Liver (tissue), 9 donors: Measurements from ENCODE around the gene MLN. TPM values are rescaled to one million over a fixed set of nuclear protein-coding genes. Genes with fewer than 3 reads are reported as not detected.

Source experiments
- DNase-seq: peaks from one replicate; pipeline ENCODE4 v3.0.0-alpha.2; 2017; ENCODE audit warnings: low spot score
- H3K27ac ChIP-seq, 2 donors: one replicate each; pipeline ENCODE4 v1.7.0; 2013; ENCODE audit warnings: inconsistent platforms in 2 of 2, low read length in 2 of 2, control low read depth in 1 of 2, low read depth in 1 of 2, mild to moderate bottlenecking in 1 of 2
- H3K27me3 ChIP-seq, 4 donors: one replicate each; pipeline versions ENCODE4 v1.6.1 to v1.7.0; 2013; ENCODE audit warnings: low read length in 3 of 4, inconsistent platforms in 1 of 4, mild to moderate bottlenecking in 1 of 4, moderate library complexity in 1 of 4; ENCODE audit not compliant: control insufficient read depth in 4 of 4, insufficient read depth in 4 of 4
- H3K36me3 ChIP-seq, 4 donors: one replicate each; pipeline versions ENCODE4 v1.6.1 to v1.7.0; 2013; ENCODE audit warnings: low read length in 3 of 4, mild to moderate bottlenecking in 3 of 4, low read depth in 1 of 4, moderate library complexity in 1 of 4; ENCODE audit not compliant: control insufficient read depth in 4 of 4, insufficient read depth in 3 of 4
- H3K4me1 ChIP-seq, 4 donors: one replicate each; pipeline versions ENCODE4 v1.6.1 to v1.7.0; 2013; ENCODE audit warnings: low read length in 3 of 4, mild to moderate bottlenecking in 3 of 4, moderate library complexity in 1 of 4; ENCODE audit not compliant: control insufficient read depth in 4 of 4, insufficient read depth in 4 of 4
- H3K4me3 ChIP-seq, 3 donors: one replicate each; pipeline versions ENCODE4 v1.6.1 to v1.7.0; 2013; ENCODE audit warnings: low read length in 3 of 3, control low read depth in 1 of 3, low read depth in 1 of 3, mild to moderate bottlenecking in 1 of 3
- H3K9ac ChIP-seq, 2 donors: one replicate each; pipeline ENCODE4 v1.7.0; 2013; ENCODE audit warnings: low read length in 2 of 2, mild to moderate bottlenecking in 2 of 2, moderate library complexity in 2 of 2, control low read depth in 1 of 2, low read depth in 1 of 2
- H3K9me3 ChIP-seq, 4 donors: one replicate each; pipeline versions ENCODE4 v1.6.1 to v1.7.0; 2013; ENCODE audit warnings: low read length in 3 of 4; ENCODE audit not compliant: control insufficient read depth in 4 of 4
- FOXA1 ChIP-seq: IDR thresholded peaks from 2 replicates; pipeline ENCODE4 v1.6.1; 2016; ENCODE audit warnings: antibody characterized with exemption
- FOXA2 ChIP-seq: IDR thresholded peaks from 2 replicates; pipeline ENCODE4 v1.6.1; 2016; ENCODE audit warnings: antibody characterized with exemption
- GABPA ChIP-seq, 2 donors: IDR thresholded peaks in 1 of 2; conservative IDR thresholded peaks in 1 of 2; 2 replicates each; pipeline ENCODE4 v1.6.1; 2016; ENCODE audit warnings: antibody characterized with exemption in 2 of 2, mild to moderate bottlenecking in 1 of 2, moderate library complexity in 1 of 2
- HNF4G ChIP-seq: IDR thresholded peaks from 2 replicates; pipeline ENCODE4 v1.6.1; 2016; ENCODE audit warnings: antibody characterized with exemption
- JUND ChIP-seq, 2 donors: IDR thresholded peaks; 2 replicates each; pipeline ENCODE4 v1.6.1; 2016; ENCODE audit warnings: antibody characterized with exemption in 2 of 2
- MAX ChIP-seq: IDR thresholded peaks from 2 replicates; pipeline ENCODE4 v1.6.1; 2016; ENCODE audit warnings: antibody characterized with exemption
- NR2F2 ChIP-seq: IDR thresholded peaks from 2 replicates; pipeline ENCODE4 v1.6.1; 2016; ENCODE audit warnings: antibody characterized with exemption
- RAD21 ChIP-seq, 2 donors: IDR thresholded peaks; 2 replicates each; pipeline ENCODE4 v1.6.1; 2016; ENCODE audit warnings: antibody characterized with exemption in 2 of 2, mild to moderate bottlenecking in 2 of 2
- REST ChIP-seq: IDR thresholded peaks from 2 replicates; pipeline ENCODE4 v1.6.1; 2016; ENCODE audit warnings: antibody characterized with exemption, mild to moderate bottlenecking
- RXRA ChIP-seq, 2 donors: IDR thresholded peaks; 2 replicates each; pipeline ENCODE4 v1.6.1; 2017 to 2018; ENCODE audit warnings: antibody characterized with exemption in 2 of 2, mild to moderate bottlenecking in 1 of 2
- SP1 ChIP-seq: IDR thresholded peaks from 2 replicates; pipeline ENCODE4 v1.6.1; 2018; ENCODE audit warnings: antibody characterized with exemption, mild to moderate bottlenecking
- TAF1 ChIP-seq: conservative IDR thresholded peaks from 2 replicates; pipeline ENCODE4 v1.6.1; 2016; ENCODE audit warnings: antibody characterized with exemption, mild to moderate bottlenecking
- YY1 ChIP-seq: IDR thresholded peaks from 2 replicates; pipeline ENCODE4 v1.6.1; 2016; ENCODE audit warnings: antibody characterized with exemption, mild to moderate bottlenecking
- WGBS: extraction: QIAGEN DNeasy Blood & Tissue Kit; methylation state at CpG from one replicate; pipeline ENCODE4 v1.1.7; 2013; 5-methylcytosine and 5-hydroxymethylcytosine counted together
- polyA plus RNA-seq, 2 donors: library from polyadenylated mRNA; stranded (reverse) in 1 of 2; unstranded in 1 of 2; fragments of 200-250 nt in 1 of 2; fragments of >200 nt in 1 of 2; fragmentation: Nextera tagmentation in 1 of 2; extraction: Ambion mirVana in 1 of 2; gene quantifications; one replicate each; pipeline versions ENCODE4 v1.2.1 to v1.2.3, GENCODE V29; 2013 to 2015
- total RNA-seq, 2 donors: library from RNA; depleted of rRNA; stranded (reverse); fragments of >200 nt; gene quantifications; one replicate each; pipeline ENCODE4 v1.2.3, GENCODE V29; 2014
- TF ChIP-seq, protein P1 (sequence below): IDR thresholded peaks from 2 replicates; pipeline ENCODE4 v1.6.1; 2016; ENCODE audit warnings: antibody characterized with exemption
- TF ChIP-seq, protein P2 (sequence below): fragments of 150-350 bp; IDR thresholded peaks from 2 replicates; pipeline ENCODE4 v1.5.1; 2017; ENCODE audit warnings: improper control_type of control experiment, low read depth, low read length; ENCODE audit not compliant: missing input control
- TF ChIP-seq, protein P3 (sequence below): IDR thresholded peaks from 2 replicates; pipeline ENCODE4 v1.6.1; 2016; ENCODE audit warnings: antibody characterized with exemption
- donor health status: healthy.
- donor health status: healthy.
- donor health status: healthy.
- donor health status: healthy.
- donor health status: healthy.

The MLN gene
- total and polyA plus RNA-seq, 4 donors: not detected

DNA sequence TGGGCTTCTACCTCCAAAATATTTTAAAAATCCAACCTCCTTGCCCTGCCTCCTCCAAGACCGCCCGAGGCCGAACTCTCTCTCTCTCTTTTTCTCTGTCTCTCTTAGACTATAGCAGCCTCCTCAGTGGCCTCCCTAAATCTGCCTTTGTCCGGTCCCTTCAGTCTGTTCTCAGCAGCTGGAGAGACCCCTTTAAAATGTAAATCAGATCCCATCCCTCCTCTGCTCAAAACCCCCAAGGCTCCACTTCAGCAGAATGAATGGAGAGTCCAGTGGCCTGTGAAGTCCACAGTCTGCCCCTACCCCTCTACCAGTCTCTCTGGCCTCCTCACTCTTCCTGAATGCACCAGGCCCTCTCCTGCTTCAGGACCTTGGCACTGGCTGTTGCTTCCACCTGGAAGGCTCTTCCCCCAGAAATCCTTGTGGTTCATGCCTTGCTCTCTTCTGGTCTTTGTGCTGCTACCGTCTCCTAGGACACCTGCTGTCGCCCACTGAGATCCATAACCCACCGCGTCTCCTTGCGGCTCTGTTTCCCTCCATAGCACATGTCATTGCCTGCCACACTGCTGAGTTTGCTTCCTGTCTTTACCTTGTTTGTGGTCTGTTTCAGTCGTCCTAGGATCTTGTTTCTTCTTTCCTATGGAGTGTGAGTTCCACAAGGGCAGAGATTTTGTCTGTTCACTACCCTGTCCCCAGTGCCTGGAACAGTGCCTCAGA is 6.0 kb downstream of the MLN start:
- Histone ChIP-seq H3K27ac (no peak overlapping the region), H3K4me3 (no peak overlapping the region), H3K27me3 (no peaks in the 10 kb centered on the region), H3K9ac (no peak overlapping the region), H3K9me3 (no peaks in the 10 kb centered on the region), H3K36me3 (no peaks in the 10 kb centered on the region), H3K4me1 (no peaks in the 10 kb centered on the region)
- DNase-seq: no peak
- TF ChIP-seq TAF1 (no peak), NR2F2 (no peak), GABPA (IDR thresholded peaks at IDR 0.05 in 1 of 2, conservative IDR thresholded peaks at IDR 0.05 in 1 of 2) (no peak), MAX (no peak), JUND (IDR thresholded peaks at IDR 0.05) (no peak), REST (no peak)
- WGBS: 77% methylated on average over 10 of the region's 10 CpGs

DNA sequence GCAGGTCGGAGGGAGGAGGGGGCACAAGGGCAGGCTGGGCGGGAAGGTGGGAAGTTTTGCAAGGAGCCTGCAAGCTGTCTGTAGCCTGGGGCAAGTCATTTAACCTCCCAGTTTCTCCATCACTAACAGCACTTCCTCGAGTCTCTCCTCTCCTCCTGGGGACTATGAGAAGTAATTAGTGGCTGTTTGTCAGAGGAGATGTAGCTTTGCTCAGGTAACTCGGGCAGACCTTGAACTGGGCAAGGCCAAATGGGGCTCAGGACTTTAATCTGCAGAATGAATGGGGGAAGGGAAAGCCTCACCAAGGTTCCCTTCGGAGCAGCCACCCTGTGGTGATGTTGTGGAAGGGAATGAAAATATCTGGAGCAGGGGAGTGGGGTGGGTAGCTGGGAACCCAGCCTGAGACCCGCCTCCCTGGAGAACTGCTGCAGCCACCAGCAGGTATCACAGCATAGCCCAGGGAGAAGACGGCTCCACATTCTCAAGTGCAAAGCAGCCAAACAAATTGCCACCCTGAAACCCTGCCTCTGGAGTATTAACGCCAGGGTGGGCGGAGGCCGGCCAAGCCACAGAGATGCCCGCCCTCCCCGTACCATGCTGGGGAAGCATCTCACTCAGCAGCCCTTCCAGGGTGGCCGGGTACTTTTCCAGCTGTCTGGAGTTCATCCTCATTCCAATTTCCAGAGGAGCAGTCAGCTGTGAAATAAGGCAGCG is 8.7 kb downstream of the MLN start:
- no peaks in the 10 kb centered on the region for H3K9me3 ChIP-seq
- H3K27ac ChIP-seq: no peak overlapping the region
- no peak overlapping the region for H3K9ac ChIP-seq
- no peaks in the 10 kb centered on the region for H3K27me3 ChIP-seq
- no peaks in the 10 kb centered on the region for H3K36me3 ChIP-seq
- H3K4me3 ChIP-seq: no peak overlapping the region
- H3K4me1 ChIP-seq: no peaks in the 10 kb centered on the region
- no peak for TF ChIP-seq RXRA (IDR thresholded peaks at IDR 0.05)
- TF ChIP-seq GABPA (IDR thresholded peaks at IDR 0.05 in 1 of 2, conservative IDR thresholded peaks at IDR 0.05 in 1 of 2): no peak
- no peak for TF ChIP-seq YY1
- no peak for TF ChIP-seq FOXA1
- TF ChIP-seq SP1: no peak
- TF ChIP-seq, protein P1, sequence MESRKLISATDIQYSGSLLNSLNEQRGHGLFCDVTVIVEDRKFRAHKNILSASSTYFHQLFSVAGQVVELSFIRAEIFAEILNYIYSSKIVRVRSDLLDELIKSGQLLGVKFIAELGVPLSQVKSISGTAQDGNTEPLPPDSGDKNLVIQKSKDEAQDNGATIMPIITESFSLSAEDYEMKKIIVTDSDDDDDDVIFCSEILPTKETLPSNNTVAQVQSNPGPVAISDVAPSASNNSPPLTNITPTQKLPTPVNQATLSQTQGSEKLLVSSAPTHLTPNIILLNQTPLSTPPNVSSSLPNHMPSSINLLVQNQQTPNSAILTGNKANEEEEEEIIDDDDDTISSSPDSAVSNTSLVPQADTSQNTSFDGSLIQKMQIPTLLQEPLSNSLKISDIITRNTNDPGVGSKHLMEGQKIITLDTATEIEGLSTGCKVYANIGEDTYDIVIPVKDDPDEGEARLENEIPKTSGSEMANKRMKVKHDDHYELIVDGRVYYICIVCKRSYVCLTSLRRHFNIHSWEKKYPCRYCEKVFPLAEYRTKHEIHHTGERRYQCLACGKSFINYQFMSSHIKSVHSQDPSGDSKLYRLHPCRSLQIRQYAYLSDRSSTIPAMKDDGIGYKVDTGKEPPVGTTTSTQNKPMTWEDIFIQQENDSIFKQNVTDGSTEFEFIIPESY: no peak
- TF ChIP-seq FOXA2: no peak
- TF ChIP-seq REST: no peak
- no peak for TF ChIP-seq HNF4G
- TF ChIP-seq, protein P2, sequence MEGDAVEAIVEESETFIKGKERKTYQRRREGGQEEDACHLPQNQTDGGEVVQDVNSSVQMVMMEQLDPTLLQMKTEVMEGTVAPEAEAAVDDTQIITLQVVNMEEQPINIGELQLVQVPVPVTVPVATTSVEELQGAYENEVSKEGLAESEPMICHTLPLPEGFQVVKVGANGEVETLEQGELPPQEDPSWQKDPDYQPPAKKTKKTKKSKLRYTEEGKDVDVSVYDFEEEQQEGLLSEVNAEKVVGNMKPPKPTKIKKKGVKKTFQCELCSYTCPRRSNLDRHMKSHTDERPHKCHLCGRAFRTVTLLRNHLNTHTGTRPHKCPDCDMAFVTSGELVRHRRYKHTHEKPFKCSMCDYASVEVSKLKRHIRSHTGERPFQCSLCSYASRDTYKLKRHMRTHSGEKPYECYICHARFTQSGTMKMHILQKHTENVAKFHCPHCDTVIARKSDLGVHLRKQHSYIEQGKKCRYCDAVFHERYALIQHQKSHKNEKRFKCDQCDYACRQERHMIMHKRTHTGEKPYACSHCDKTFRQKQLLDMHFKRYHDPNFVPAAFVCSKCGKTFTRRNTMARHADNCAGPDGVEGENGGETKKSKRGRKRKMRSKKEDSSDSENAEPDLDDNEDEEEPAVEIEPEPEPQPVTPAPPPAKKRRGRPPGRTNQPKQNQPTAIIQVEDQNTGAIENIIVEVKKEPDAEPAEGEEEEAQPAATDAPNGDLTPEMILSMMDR: no peak
- TF ChIP-seq RAD21 (IDR thresholded peaks at IDR 0.05): no peak
- no peak for TF ChIP-seq MAX
- TF ChIP-seq, protein P3, sequence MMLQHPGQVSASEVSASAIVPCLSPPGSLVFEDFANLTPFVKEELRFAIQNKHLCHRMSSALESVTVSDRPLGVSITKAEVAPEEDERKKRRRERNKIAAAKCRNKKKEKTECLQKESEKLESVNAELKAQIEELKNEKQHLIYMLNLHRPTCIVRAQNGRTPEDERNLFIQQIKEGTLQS: no peak
- WGBS: 59% methylated on average over 14 of the region's 14 CpGs
- DNase-seq: no peak
